ENCODE measurements around the gene TMPRSS15. TPM values are rescaled to one million over a fixed set of nuclear protein-coding genes. Genes with fewer than 3 reads are reported as not detected.

TMPRSS15 gene
- total and polyA plus RNA-seq, 12 donors: not detected

DNA sequence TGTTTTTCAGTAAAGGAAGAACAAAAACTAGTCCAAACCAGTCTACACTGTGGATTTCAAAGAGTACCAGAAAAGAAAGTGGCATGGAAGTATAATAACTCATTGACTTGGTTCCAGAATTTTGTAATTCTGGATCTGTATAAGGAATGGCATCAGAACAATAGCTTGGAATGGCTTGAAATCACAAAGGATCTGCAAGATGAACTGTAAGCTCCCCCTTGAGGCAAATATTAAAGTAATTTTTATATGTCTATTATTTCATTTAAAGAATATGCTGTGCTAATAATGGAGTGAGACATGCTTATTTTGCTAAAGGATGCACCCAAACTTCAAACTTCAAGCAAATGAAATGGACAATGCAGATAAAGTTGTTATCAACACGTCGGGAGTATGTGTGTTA lies 137.6 kb downstream of the TMPRSS15 start:
- Histone ChIP-seq H3K27ac (no peak overlapping the region), H3K4me3 (no peak overlapping the region), H3K36me3 (replicated peaks in 1 of 2) (no peaks in the 10 kb centered on the region), H3K4me1 (replicated peaks in 1 of 2) (no peaks in the 10 kb centered on the region), H3K27me3 (no peaks in the 10 kb centered on the region), H3K9me3 (replicated peaks in 1 of 3) (no peaks in the 10 kb centered on the region)
- no peak for TF ChIP-seq POLR2A (IDR thresholded peaks at IDR 0.05)
- TF ChIP-seq, protein P1, sequence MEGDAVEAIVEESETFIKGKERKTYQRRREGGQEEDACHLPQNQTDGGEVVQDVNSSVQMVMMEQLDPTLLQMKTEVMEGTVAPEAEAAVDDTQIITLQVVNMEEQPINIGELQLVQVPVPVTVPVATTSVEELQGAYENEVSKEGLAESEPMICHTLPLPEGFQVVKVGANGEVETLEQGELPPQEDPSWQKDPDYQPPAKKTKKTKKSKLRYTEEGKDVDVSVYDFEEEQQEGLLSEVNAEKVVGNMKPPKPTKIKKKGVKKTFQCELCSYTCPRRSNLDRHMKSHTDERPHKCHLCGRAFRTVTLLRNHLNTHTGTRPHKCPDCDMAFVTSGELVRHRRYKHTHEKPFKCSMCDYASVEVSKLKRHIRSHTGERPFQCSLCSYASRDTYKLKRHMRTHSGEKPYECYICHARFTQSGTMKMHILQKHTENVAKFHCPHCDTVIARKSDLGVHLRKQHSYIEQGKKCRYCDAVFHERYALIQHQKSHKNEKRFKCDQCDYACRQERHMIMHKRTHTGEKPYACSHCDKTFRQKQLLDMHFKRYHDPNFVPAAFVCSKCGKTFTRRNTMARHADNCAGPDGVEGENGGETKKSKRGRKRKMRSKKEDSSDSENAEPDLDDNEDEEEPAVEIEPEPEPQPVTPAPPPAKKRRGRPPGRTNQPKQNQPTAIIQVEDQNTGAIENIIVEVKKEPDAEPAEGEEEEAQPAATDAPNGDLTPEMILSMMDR (IDR thresholded peaks at IDR 0.05): peak in 1 of 6 experiments; percentile 17
- 68 to 69% (median 68%) methylated on average over 2 of the region's 2 CpGs for WGBS, 4 donors
- intact Hi-C loops (cut with DNase I): no loop called here
- no peak for DNase-seq

DNA sequence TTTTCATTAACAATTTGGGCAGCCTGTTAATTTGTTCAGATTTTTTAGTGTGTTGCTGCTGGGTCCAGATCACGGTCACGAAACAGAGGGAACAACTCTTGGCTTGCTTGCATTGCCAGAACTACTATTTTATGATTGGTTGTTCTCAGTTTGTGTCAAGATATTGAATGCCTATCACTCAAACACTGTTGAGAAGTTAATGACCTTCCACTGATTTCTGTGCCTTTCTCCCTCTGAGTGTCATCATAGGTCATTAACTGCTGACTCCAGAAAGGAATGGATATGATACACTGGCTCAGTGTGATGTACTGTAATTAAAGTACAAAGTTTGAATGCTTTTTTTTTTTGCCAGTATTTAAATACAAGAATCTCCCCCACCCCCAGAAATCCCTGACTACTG lies 149.8 kb downstream of the TMPRSS15 start:
- DNase-seq: no peak
- H3K4me3 ChIP-seq: no peak overlapping the region

DNA sequence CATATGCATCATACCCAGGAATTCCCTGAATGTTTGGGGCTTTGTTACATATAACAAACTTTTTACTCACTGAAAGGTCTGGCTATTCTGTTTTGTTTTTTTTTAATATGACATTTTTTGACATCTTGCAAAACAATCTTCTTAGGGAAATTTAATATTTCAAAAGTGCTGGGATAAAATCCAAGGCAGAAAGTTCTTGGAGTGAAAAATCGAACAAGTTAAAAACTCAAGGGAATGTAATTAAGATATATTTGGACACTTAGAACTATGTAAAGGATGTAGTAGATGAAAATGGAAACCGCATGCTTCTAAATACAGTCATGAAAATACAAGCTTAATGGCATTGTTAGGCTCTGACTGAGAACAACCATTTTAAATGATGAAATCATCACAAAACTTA lies 150.4 kb downstream of the TMPRSS15 start:
- 57 to 78% (median 69%) methylated on average over 2 of the region's 2 CpGs for WGBS, 4 donors
- no peaks in the 10 kb centered on the region for H3K27me3 ChIP-seq
- H3K27ac ChIP-seq: no peak overlapping the region
- no peaks in the 10 kb centered on the region for H3K36me3 ChIP-seq (replicated peaks in 1 of 2)
- no peaks in the 10 kb centered on the region for H3K9me3 ChIP-seq (replicated peaks in 1 of 3)
- no peak for TF ChIP-seq POLR2A (IDR thresholded peaks at IDR 0.05)
- TF ChIP-seq, protein P1 (IDR thresholded peaks at IDR 0.05): no peak
- intact Hi-C loops (cut with DNase I): no loop called here
- H3K4me1 ChIP-seq (replicated peaks in 1 of 2): no peaks in the 10 kb centered on the region
- no peak for DNase-seq
- H3K4me3 ChIP-seq: no peak overlapping the region

More for the DNA sequence above, 149.8 kb downstream of the TMPRSS15 start:
- Histone ChIP-seq H3K9me3 (replicated peaks in 1 of 3) (no peaks in the 10 kb centered on the region), H3K27me3 (no peaks in the 10 kb centered on the region), H3K4me1 (replicated peaks in 1 of 2) (no peaks in the 10 kb centered on the region), H3K36me3 (replicated peaks in 1 of 2) (no peaks in the 10 kb centered on the region), H3K27ac (no peak overlapping the region)
- intact Hi-C loops (cut with DNase I): no loop called here
- TF ChIP-seq POLR2A (IDR thresholded peaks at IDR 0.05): no peak
- TF ChIP-seq, protein P1 (IDR thresholded peaks at IDR 0.05): no peak
- WGBS, 4 donors: 80 to 87% (median 82%) methylated on average over 2 of the region's 2 CpGs

DNA sequence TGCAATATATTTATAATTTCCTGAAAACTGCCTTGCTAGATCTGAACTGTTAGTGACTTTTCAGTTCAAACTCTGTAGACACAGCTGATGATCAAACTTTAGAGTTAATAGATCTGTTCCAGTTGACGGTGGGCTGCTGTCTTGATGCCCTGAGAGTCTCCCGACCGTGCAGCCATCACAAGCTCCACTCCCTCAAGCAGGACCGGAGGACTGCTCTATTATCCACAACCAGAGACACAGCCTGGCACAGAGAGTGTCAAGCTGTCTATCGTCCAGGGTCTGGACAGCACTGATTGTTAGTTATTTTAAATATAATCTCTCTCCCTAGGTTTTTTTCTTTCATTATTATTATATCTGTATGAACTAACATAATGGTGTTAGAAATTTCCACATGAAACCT lies 150.9 kb downstream of the TMPRSS15 start:
- H3K4me3 ChIP-seq: no peak overlapping the region
- no peaks in the 10 kb centered on the region for H3K27me3 ChIP-seq
- no peaks in the 10 kb centered on the region for H3K9me3 ChIP-seq (replicated peaks in 1 of 3)
- intact Hi-C loops (cut with DNase I): no loop called here
- DNase-seq: no peak
- no peaks in the 10 kb centered on the region for H3K4me1 ChIP-seq (replicated peaks in 1 of 2)
- WGBS, 4 donors: 42 to 52% (median 50%) methylated on average over 5 of the region's 5 CpGs
- no peaks in the 10 kb centered on the region for H3K36me3 ChIP-seq (replicated peaks in 1 of 2)
- no peak overlapping the region for H3K27ac ChIP-seq
- TF ChIP-seq, protein P1 (IDR thresholded peaks at IDR 0.05): no peak
- TF ChIP-seq POLR2A (IDR thresholded peaks at IDR 0.05): no peak

Measured in adrenal gland (tissue), 12 donors.